ENCODE results near the gene PLCB2.

Gene PLCB2

GRCh38 chr15:40301467-40302179 lies 6.1 kb downstream of the PLCB2 start:
- TF ChIP-seq CTCF (IDR thresholded peaks at IDR 0.05) (no peak), ZFX (IDR thresholded peaks at IDR 0.05; ENCODE audit: borderline replicate concordance) (no peak)
- H3K27ac ChIP-seq: no peak overlapping the region

- TF ChIP-seq CTCF (IDR thresholded peaks at IDR 0.05): no peak
- no peak for TF ChIP-seq ZFX (IDR thresholded peaks at IDR 0.05; ENCODE audit: borderline replicate concordance)
- H3K27ac ChIP-seq: no peak overlapping the region
Observed at GRCh38 chr15:40300771-40301170, 7.0 kb downstream of the PLCB2 start.

- H3K27ac ChIP-seq: no peak overlapping the region
- TF ChIP-seq CTCF (IDR thresholded peaks at IDR 0.05): no peak
- TF ChIP-seq ZFX (IDR thresholded peaks at IDR 0.05; ENCODE audit: borderline replicate concordance): no peak
Observed at GRCh38 chr15:40300367-40300766, 7.4 kb downstream of the PLCB2 start.

GRCh38 chr15:40298216-40298935 lies 9.4 kb downstream of the PLCB2 start:
- H3K27ac ChIP-seq: no peak overlapping the region
- TF ChIP-seq CTCF (IDR thresholded peaks at IDR 0.05) (no peak), ZFX (IDR thresholded peaks at IDR 0.05; ENCODE audit: borderline replicate concordance) (no peak)

GRCh38 chr15:40297356-40297755 lies 10.4 kb downstream of the PLCB2 start:
- no peak for TF ChIP-seq ZFX (IDR thresholded peaks at IDR 0.05; ENCODE audit: borderline replicate concordance)
- TF ChIP-seq CTCF (IDR thresholded peaks at IDR 0.05): no peak

GRCh38 chr15:40296561-40297230 lies 11.0 kb downstream of the PLCB2 start:
- TF ChIP-seq CTCF (IDR thresholded peaks at IDR 0.05): no peak
- TF ChIP-seq ZFX (IDR thresholded peaks at IDR 0.05; ENCODE audit: borderline replicate concordance): no peak
- no peak overlapping the region for H3K27ac ChIP-seq

More at GRCh38 chr15:40297356-40297755, 10.4 kb downstream of the PLCB2 start:
- no peak overlapping the region for H3K27ac ChIP-seq
